Natural killer cell treated with Interleukin-12 subunit alpha and Interleukin-12 subunit beta and Interleukin-15 and Interleukin-18, amount 100 ng/mL, for 72 hours (primary cell): ENCODE results near the gene AGO1. TPM values are rescaled to one million over a fixed set of nuclear protein-coding genes. Genes with fewer than 3 reads are reported as not detected.
"Not testable (repeated sequence)": the region's sequence is repeated elsewhere in the genome, so short reads cannot be mapped to it uniquely, and the experiment has no call there.

Source experiments
- ATAC-seq, 2 donors: fragments of 150-1000 bp; cut with Tn5 transposase in 1 of 2; sonication (Bioruptor Pico), chemical (Tn5 transposase) in 1 of 2; 2 replicates each; pipeline ENCODE4 v1.10.0; 2021
- DNase-seq: peaks from one replicate; pipeline ENCODE4 v3.0.0; 2022; ENCODE audit warnings: low spot score
- H3K27ac Mint-ChIP-seq, 2 donors: 1 replicate in 1 of 2; 2 replicates in 1 of 2; pipeline ENCODE4 v1.8.0; 2022; ENCODE audit warnings: mixed read lengths in 2 of 2, mild to moderate bottlenecking in 1 of 2, moderate library complexity in 1 of 2
- H3K27me3 Mint-ChIP-seq, 2 donors: 1 replicate in 1 of 2; 2 replicates in 1 of 2; pipeline ENCODE4 v1.8.0; 2022; ENCODE audit warnings: mixed read lengths in 2 of 2
- H3K36me3 Mint-ChIP-seq: one replicate; pipeline ENCODE4 v1.8.0; 2022; ENCODE audit warnings: mixed read lengths
- H3K4me1 Mint-ChIP-seq, 2 donors: 1 replicate in 1 of 2; 2 replicates in 1 of 2; pipeline ENCODE4 v1.8.0; 2022; ENCODE audit warnings: low read depth in 2 of 2, mixed read lengths in 2 of 2, mild to moderate bottlenecking in 1 of 2
- H3K4me3 Mint-ChIP-seq: one replicate; pipeline ENCODE4 v1.8.0; 2022; ENCODE audit warnings: mixed read lengths
- H3K9me3 Mint-ChIP-seq: 2 replicates; pipeline ENCODE4 v1.8.0; 2022; ENCODE audit warnings: mixed read lengths
- total RNA-seq, 2 donors: library from RNA; stranded (reverse); gene quantifications; one replicate each; pipeline ENCODE4 v1.2.3, GENCODE V29; 2022

AGO1 gene
- total RNA-seq, 2 donors from 2014 or later = 25.3 to 37.2 TPM

DNA sequence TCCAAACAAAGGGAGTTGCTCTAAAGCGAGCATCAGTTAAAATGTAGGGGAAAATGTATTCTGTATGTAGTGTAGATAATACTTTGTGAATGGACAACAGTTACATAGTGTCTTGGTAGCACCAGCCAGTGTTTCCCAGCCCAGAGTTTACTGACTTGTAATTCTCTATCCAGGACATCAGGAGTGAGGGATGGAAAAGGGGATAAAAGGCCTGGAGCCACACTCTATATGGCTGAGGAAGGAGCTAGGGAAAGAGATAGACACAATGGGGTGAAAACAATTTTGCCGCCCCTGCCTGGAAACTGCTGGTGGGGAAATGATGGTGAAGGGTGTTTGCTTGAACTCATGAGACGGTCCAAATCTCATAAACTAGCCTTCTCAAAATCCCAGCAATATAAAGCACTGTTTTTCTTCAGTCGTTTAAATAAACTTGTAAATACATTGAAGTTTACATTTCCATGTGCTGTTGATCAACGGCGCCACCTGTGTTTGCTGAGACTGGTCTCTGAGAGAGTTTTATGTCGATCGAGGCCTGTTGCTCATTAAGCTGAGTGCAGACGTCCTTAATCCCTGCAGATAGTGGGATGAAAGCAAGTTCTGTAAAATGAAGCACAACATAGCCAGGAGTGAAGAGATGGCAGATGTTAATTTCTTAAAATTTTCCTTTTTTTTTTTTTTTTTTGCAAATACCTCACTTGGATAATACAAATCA lies 27.9 kb upstream of the AGO1 start:
- H3K9me3 Mint-ChIP-seq = no peaks in the 10 kb centered on the region
- no peaks in the 10 kb centered on the region for H3K27me3 Mint-ChIP-seq
- no peak for DNase-seq
- no peak for ATAC-seq
- no peaks in the 10 kb centered on the region for H3K4me1 Mint-ChIP-seq
- no peak overlapping the region for H3K4me3 Mint-ChIP-seq
- no peak overlapping the region for H3K27ac Mint-ChIP-seq
- H3K36me3 Mint-ChIP-seq = peaks cover 15% of the 10 kb centered on the region

DNA sequence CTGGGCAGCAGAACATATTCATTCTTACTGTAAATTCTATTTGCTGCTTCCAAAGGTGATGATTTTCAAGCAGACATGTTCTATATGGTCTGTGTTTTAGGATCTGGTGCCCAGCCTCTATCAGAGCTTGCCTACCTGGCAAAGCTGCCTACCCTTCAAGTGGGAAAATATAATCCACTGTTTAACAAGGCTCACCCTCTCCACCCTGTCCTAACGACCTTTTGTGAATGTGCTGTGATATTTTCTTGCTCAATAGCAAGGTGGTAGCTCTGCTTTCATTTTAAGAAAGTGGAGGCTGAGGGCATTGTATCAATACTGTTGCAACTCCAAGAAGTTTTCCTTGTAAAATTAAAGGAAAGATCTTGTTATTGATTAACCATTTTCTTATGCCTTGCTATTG lies 26.0 kb upstream of the AGO1 start:
- ATAC-seq (no peak), DNase-seq (no peak)
- H3K4me3 Mint-ChIP-seq = no peak overlapping the region
- no peaks in the 10 kb centered on the region for H3K27me3 Mint-ChIP-seq
- peaks cover 9% of the 10 kb centered on the region for H3K36me3 Mint-ChIP-seq
- no peaks in the 10 kb centered on the region for H3K4me1 Mint-ChIP-seq
- H3K9me3 Mint-ChIP-seq = no peaks in the 10 kb centered on the region
- no peak overlapping the region for H3K27ac Mint-ChIP-seq

GRCh38 chr1:35857830-35858229 lies 25.2 kb upstream of the AGO1 start:
- DNase-seq (no peak), ATAC-seq (no peak)
- H3K4me3 Mint-ChIP-seq = no peak overlapping the region
- no peaks in the 10 kb centered on the region for H3K4me1 Mint-ChIP-seq
- H3K27ac Mint-ChIP-seq = no peak overlapping the region
- H3K9me3 Mint-ChIP-seq = no peaks in the 10 kb centered on the region
- H3K36me3 Mint-ChIP-seq = peaks cover 6% of the 10 kb centered on the region
- no peaks in the 10 kb centered on the region for H3K27me3 Mint-ChIP-seq

DNA sequence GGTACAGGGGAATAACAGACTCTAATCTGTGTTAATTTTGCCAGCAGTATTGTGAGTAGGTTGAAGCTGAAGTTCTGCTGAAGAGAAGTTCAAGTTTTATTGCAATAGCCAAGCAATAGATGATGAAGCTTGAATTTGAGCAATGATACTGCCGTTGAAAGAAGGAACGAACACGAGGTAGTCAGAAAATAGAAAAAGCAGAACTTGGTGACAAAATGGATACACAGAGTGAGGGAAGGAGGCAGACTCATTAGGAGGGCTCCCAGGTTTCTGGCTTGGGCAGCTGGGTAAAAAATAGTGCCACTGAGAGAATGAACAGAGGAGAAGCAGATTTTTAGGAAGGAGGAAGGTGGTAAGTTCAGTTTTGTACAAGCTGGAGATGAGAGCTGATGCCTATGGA lies 22.3 kb upstream of the AGO1 start:
- Mint-ChIP-seq H3K27me3 (no peaks in the 10 kb centered on the region), H3K4me3 (no peak overlapping the region), H3K9me3 (no peaks in the 10 kb centered on the region), H3K36me3 (no peaks in the 10 kb centered on the region), H3K4me1 (peaks cover 0 to 2% of the 10 kb centered on the region in 2 donors), H3K27ac (no peak overlapping the region)
- ATAC-seq (no peak), DNase-seq (no peak)

- H3K4me1 Mint-ChIP-seq = peaks cover 0 to 2% of the 10 kb centered on the region in 2 donors
- H3K4me3 Mint-ChIP-seq = no peak overlapping the region
- ATAC-seq (no peak), DNase-seq (no peak)
- H3K27me3 Mint-ChIP-seq = no peaks in the 10 kb centered on the region
- H3K9me3 Mint-ChIP-seq = no peaks in the 10 kb centered on the region
- no peak overlapping the region for H3K27ac Mint-ChIP-seq
- no peaks in the 10 kb centered on the region for H3K36me3 Mint-ChIP-seq
Measured at GRCh38 chr1:35863136-35863535, 19.9 kb upstream of the AGO1 start.

DNA sequence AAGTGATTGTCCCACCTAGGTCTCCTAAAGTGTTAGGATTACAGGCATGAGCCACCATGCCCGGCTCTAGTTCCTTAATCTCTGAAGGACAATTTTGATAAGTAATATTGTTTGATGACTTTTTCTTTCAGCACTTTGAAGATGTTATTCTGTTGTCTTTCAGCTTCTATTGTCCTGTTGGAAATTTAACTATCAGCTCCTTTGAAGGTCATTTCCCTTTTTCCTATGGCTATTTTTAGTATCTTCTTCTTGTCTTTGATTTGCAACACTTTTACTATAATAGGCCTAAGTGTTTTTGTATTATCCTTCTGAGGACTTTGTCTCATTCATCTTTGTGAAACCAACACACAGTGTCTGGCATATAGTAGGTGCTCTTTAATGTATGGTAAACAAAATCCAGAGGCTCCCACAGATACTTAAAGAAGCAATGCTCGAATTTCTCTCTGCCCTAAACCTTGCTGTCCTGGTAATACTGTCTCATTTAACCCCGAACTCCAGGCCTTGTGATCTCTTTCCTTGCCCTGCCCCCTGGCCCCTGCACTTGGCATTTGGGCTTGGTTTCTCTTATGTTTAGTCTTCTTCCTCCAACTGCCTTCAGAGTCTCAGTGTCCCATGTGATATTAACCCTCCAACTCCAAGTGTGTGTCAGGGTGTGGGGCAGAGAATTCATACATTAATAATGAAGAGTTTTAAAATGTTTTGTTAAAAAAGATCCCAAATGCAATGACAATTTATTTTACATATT lies 19.0 kb upstream of the AGO1 start:
- no peak overlapping the region for H3K4me3 Mint-ChIP-seq
- no peaks in the 10 kb centered on the region for H3K27me3 Mint-ChIP-seq
- no peaks in the 10 kb centered on the region for H3K9me3 Mint-ChIP-seq
- peaks cover 0 to 2% of the 10 kb centered on the region in 2 donors for H3K4me1 Mint-ChIP-seq
- H3K27ac Mint-ChIP-seq = no peak overlapping the region
- ATAC-seq (no peak), DNase-seq (no peak)
- H3K36me3 Mint-ChIP-seq = no peaks in the 10 kb centered on the region

DNA sequence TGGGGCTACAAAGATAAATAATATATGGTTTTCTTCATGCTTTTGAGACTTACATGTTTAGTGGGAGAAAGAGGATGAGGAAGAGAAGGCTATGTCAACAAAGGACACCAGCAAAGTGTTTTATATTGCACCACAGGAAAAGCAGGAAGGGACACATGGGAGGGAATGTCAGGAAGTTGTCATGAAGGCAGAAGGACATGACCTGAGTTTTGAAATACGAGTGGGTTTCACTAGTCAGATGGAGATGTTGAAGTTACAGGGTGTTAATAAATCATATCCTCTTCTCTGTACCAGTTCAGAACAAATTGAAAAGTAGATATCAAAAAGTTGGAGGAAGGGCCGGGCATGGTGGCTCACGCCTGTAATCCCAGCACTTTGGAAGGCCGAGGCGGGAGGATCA lies 18.2 kb upstream of the AGO1 start:
- Mint-ChIP-seq H3K27me3 (no peaks in the 10 kb centered on the region), H3K36me3 (no peaks in the 10 kb centered on the region), H3K4me1 (peaks cover 0 to 2% of the 10 kb centered on the region in 2 donors), H3K9me3 (no peaks in the 10 kb centered on the region), H3K27ac (no peak overlapping the region), H3K4me3 (no peak overlapping the region)
- no peak for ATAC-seq
- DNase-seq = no peak

DNA sequence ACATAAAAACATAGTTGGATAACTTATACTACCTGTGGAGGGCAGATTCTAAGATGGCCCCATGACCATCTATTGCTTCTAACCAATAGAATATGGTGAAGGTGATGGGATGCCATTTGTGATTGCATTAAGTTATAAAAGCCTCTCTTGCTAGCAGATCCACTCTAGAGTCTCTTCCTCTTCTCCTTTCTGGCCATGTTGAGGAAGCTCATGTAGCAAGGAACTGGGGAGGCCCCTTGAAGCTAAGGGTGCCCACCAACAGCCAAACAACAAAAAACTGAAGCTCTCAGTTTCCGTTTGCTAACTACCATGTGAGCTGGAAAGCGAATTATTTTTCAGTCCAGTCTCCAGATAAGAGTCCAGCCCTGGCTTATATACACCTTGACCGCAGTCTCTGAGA lies 16.0 kb upstream of the AGO1 start:
- Mint-ChIP-seq H3K4me3 (no peak overlapping the region), H3K9me3 (no peaks in the 10 kb centered on the region), H3K27ac (no peak overlapping the region), H3K36me3 (no peaks in the 10 kb centered on the region), H3K27me3 (no peaks in the 10 kb centered on the region), H3K4me1 (peaks cover 0 to 2% of the 10 kb centered on the region in 2 donors)
- DNase-seq = no peak
- no peak for ATAC-seq

GRCh38 chr1:35869245-35869950 lies 13.6 kb upstream of the AGO1 start:
- H3K4me1 Mint-ChIP-seq, DNase-seq, H3K36me3 Mint-ChIP-seq, H3K4me3 Mint-ChIP-seq, H3K27ac Mint-ChIP-seq, H3K9me3 Mint-ChIP-seq, H3K27me3 Mint-ChIP-seq, ATAC-seq: not testable (repeated sequence)

DNA sequence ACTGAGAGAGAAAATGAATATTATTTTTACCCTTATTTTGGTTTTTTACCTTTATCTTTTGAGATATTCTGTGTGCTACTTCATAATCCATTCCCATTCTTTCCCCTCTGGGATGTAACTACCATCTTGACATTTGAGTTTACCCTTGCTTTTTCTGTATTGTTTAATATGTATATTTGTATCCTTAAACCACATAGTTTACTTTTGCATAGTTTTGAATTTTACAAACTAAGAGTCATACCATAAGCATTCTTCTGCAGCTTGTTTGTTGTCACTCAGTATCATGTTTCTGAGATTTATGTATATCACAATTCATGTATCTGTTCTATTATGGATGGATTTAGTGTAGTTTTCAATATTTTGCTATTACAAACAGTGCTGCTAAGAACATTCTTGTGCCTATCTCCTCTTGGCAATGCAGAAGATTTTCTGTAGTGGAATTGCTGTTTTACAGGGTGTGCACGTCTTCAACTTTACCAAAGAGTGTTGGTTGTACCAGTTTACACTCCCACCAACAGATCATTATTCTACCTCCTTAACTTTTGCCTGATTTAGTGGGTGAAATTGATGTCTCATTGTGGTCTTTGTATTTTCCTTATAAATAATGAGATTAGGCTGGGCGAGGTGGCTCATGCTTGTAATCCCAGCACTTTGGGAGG lies 12.2 kb upstream of the AGO1 start:
- H3K36me3 Mint-ChIP-seq = no peaks in the 10 kb centered on the region
- no peaks in the 10 kb centered on the region for H3K9me3 Mint-ChIP-seq
- no peaks in the 10 kb centered on the region for H3K4me1 Mint-ChIP-seq
- no peak for DNase-seq
- no peak for ATAC-seq
- no peaks in the 10 kb centered on the region for H3K27me3 Mint-ChIP-seq
- H3K27ac Mint-ChIP-seq = no peak overlapping the region
- no peak overlapping the region for H3K4me3 Mint-ChIP-seq

DNA sequence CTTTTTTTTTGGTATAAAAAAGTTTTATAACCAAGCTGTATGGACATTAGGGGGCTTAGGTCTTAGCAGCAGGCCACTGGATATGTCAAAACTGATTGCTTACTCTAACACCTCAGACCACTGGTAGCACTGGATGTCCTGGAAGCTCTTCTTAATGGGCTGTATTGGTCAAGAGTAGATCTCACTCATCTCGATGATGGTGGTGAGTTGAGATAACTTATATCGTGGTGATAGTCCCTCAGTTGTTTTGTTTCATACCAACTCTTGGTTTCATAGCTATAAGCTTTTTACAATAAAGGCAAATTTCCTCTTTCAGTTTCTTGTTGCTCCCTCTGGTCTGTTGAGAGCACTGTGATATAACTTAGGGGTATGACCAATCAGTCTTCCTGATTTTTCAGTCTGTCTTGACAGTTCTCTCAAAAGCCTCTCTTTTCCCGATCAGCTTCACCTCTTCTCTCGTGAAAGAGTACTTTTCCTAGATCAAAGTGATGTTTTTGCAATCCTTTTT lies 9.7 kb upstream of the AGO1 start:
- H3K27ac Mint-ChIP-seq = no peak overlapping the region
- no peaks in the 10 kb centered on the region for H3K27me3 Mint-ChIP-seq

DNA sequence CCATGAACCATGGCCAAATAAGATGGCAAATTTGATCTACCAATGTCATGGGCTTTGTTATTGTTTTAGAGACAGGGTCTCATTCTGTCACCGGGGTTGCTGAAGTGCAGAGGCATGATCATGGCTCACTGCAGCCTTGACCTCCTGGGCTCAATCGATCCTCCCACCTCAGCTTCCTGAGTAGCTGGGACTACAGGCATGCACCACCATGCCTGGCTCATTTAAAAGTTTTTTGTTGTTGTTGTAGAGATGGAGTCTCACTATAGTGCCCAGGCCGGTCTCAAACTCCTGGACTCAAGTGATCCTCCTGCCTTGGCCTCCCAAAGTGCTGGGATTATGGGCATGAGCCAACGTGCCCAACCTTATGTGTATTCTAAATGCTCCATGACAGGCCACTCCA lies 8.9 kb upstream of the AGO1 start:
- H3K9me3 Mint-ChIP-seq = not testable (repeated sequence)

More for the DNA sequence above, 9.7 kb upstream of the AGO1 start:
- Mint-ChIP-seq H3K36me3 (no peaks in the 10 kb centered on the region), H3K9me3 (no peaks in the 10 kb centered on the region), H3K4me1 (no peaks in the 10 kb centered on the region), H3K4me3 (no peak overlapping the region)
- ATAC-seq (no peak), DNase-seq (no peak)

DNA sequence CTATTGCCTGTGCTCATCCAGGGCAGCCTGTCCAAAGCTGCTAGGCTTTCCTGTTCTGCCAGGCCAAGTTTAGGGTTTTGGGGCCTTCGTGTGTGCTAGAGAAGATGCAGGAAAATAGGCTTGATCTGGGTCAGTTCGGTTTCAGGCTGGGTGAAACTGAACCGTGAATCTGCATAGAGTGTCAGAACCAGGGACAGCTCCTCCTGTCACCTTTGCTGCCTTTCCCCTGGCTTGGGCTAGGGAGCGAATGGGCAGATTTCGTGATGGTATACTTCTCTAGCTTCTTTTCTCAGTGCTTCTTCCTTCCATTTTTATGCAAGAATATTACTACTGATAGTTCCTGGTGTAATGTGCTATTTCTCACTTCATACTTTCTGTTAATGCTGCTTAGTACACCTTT lies 6.0 kb upstream of the AGO1 start:
- Mint-ChIP-seq H3K9me3 (no peaks in the 10 kb centered on the region), H3K36me3 (no peaks in the 10 kb centered on the region), H3K27me3 (no peaks in the 10 kb centered on the region), H3K4me3 (no peak overlapping the region), H3K4me1 (peaks cover 3 to 4% of the 10 kb centered on the region in 2 donors), H3K27ac (no peak overlapping the region)
- ATAC-seq (no peak), DNase-seq (no peak)

More for the DNA sequence above, 8.9 kb upstream of the AGO1 start:
- H3K4me1 Mint-ChIP-seq, H3K27me3 Mint-ChIP-seq, H3K36me3 Mint-ChIP-seq, ATAC-seq, H3K27ac Mint-ChIP-seq, DNase-seq, H3K4me3 Mint-ChIP-seq: not testable (repeated sequence)
